HL-60/S4 treated with phorbol 12-myristate 13-acetate at 8.2 ng/mL for 4 days and 3 days (cell line): Measurements from ENCODE around the gene TCF7L1.

Experiments
- in situ Hi-C: fragments of 300-500 bp; cut with MboI; formaldehyde crosslinking; loops from 2 replicates; pipeline ENCODE4 v1.15.0; 2022; ENCODE audit warnings: low sequenced_read_pairs

TCF7L1 gene

DNA sequence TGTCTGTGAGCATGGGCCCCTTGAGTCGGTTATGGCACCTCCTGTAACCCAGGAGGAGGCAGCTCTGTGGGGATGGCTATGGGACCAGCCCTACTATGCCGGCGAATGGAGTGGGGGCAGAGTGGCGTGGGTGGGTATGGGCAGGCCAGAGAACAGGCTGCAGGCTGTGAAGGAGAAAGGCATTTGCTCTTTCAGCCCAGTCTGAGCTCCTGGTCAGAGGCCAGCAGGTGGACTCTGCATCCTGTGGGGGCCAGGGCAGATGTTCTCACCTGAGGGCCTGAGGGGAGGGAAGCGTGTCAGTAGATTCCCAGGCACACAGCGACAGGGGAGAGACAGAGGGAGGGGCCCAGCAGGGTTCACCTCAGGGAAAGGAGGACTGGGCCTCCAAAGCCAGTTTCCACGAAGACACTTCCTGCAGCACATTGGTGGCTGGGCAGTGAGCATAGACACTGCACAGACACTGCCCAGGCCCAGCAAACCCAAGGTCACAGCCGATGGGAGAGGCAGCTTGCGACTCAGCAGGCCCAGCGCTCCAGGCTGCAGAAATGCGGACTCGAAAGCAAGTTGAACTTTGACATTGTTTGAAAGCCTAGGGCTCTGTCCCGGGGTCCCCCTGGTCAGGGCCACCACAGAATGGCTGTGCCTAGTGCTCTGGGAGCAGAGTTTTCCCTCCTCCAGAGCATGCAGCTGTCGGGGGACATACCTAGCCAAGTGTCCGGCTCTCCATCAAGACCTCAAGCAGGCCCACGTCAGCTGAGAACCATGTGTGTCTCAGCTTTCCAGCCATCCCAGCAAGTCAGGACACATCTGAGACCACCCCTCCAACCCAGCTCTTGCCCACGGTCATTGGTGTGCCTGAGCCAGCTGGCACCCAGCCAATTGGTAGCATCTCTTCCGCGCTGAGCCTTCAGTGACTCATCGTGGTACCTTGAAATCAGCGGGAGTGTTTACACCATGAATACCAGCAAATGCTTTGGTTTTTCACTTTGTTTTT is 140.8 kb downstream of the TCF7L1 start:
- in situ Hi-C loops: loop anchor here (25.0 kb wide), 1 partner anchor 787 kb away; no protein-coding TSS in a partner anchor

DNA sequence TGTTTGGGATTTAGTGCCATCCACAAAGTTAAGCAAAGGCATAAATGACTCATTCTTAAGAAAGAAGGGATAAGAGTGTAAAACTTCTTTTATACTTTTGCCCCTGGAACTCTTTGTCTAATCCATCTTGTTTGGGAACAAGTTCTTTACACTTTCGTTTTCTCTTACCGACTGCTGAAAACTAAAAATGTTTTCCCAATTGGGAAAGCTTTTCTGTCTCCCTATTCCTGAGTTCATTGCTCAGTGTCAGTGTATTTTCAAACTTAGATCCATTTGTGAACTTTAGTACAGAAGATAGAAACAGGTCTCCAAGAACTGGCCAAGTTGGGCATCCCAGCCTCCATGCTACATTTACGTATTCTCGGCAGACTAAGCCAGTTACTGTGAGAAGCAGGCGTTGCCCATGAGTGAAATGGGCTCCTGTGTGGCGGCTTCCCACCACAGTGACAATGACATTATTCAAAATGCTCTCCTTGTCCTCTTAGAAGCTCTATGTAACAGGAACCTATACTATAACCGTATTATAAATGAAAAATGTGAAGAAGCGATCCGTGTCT is 142.9 kb downstream of the TCF7L1 start:
- in situ Hi-C loops: loop anchor here (25.0 kb wide), 1 partner anchor 214 kb away; no protein-coding TSS in a partner anchor

GRCh38 chr2:85276571-85277118 is 143.5 kb downstream of the TCF7L1 start:
- in situ Hi-C loops: loop anchor here (25.0 kb wide), 1 partner anchor 214 kb away; no protein-coding TSS in a partner anchor

DNA sequence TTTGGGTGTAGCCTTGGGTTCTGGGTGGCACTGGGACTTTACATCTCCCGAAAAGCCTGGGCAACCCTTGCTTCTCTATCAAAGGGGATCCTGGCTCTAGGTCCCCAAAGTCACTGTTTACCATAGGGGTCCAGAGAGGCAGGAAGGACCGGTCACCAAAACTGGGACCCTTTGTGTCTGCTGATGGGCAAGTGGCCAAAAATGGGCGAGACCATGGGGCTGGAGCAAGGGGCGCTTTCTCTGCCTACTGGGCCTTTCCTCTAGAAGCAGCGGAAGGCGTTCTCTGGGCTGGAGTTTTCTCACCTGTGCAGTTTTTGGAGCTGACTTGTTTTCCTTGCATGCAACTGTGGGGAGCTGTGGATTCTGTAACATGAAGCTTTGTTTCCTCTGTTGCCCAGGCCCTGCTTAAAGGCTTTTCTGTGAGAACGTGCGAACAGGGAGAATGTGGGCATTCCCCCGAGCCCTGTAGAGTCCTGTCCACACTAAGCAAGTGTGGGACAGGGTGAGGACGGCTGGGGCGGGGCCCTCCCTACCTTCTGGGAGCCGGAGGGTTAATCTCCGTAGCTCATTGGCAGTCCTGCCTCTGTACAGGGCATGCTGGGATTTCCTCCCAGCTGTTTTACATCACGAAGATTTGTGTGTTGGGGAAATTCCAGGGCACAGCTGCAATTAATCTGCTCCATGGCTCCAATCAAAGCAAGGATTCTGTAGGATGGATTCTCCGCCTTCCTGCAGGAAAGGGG is 144.4 kb downstream of the TCF7L1 start:
- in situ Hi-C loops: loop anchor here (25.0 kb wide), 1 partner anchor 215 kb away; no protein-coding TSS in a partner anchor

DNA sequence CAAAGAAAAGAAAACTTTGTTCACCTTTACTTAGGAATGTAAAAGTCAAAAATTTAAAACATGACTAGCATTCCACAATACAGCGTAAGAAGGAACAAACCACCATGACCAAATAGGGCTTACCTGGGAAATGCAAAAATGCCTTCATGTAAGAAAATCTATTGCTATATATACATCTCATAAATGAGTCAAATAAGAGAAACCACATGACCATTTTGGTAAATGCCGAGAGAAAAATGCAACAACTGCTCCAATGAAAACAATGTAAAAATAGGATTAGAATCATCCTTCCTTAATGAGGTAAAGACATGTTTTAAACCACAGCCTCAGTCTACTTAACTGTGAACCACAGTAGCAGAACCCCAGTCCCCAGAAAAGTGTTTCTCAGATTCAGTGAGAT is 145.2 kb downstream of the TCF7L1 start:
- in situ Hi-C loops: loop anchor here (25.0 kb wide), 1 partner anchor 216 kb away; no protein-coding TSS in a partner anchor

GRCh38 chr2:85281553-85281952 is 148.4 kb downstream of the TCF7L1 start:
- in situ Hi-C loops: loop anchor here (25.0 kb wide), 1 partner anchor 219 kb away; no protein-coding TSS in a partner anchor

DNA sequence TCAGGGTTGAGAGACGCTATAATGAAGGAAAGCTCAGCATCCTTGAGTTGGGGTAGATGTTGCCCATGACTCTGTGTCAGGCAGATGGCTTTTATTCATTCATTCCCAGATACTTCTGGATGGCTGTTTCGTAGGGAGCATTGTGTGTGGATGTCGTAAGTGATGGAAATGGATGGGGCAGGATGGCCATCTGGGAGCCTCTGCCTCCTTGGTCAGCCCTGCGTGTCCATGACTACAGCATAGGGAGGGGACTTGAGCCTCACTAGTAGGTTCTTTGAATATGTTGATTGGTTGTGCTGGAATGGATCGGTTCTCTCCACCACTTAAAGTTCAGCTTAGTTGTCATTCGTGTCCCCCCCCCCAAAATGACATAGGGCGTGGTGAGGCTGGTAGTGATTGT is 149.7 kb downstream of the TCF7L1 start:
- in situ Hi-C loops: loop anchor here (25.0 kb wide), 1 partner anchor 221 kb away; no protein-coding TSS in a partner anchor

- in situ Hi-C loops: loop anchor here (25.0 kb wide), 1 partner anchor 221 kb away; no protein-coding TSS in a partner anchor
Observed at GRCh38 chr2:85283641-85284040, 150.4 kb downstream of the TCF7L1 start.

DNA sequence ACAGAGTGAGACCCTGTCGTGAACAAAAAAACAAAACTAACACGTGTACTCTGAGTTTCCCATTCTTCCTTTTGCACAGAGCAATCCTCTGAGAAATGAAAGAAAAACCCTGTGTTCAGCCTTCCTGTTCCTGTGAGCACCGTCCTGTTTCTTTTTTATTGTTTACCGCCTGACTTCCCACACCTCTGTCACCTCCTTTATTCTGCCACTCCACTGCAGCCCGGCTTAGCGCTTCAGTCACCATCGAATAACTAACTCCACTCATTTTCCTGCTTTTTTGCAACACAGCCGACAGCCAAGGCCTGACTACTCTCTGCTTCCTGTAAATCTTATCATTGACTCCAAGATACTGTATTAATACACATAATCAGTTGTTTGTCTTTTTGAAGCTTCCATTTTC is 153.7 kb downstream of the TCF7L1 start:
- in situ Hi-C loops: loop anchor here (25.0 kb wide), 1 partner anchor 225 kb away; no protein-coding TSS in a partner anchor

- in situ Hi-C loops: loop anchor here (25.0 kb wide), 1 partner anchor 225 kb away; no protein-coding TSS in a partner anchor
Observed at GRCh38 chr2:85287721-85288120, 154.5 kb downstream of the TCF7L1 start.

DNA sequence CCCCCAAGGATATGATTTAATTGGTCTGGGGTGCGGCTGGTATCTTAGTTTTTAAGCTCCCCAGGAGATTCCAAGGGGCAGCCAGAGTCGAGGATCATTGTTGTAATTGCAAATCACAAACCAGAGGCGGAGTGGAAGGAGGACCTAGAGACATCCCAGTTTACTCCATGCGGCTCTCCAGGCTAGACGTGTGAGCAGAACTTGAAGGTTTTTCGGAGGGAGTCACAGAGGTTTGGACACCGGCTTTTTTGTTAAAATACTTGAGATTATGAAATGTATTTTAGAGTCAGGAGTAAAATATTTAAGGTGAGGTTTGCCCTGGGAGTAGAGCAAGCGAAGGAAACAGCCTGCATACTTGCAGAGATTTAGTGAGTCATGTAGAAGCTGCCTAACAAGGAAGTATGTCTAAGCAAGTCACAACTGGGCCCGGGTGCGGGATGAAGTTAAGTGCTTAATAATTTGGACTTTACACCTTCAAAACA is 155.1 kb downstream of the TCF7L1 start:
- in situ Hi-C loops: loop anchor here (25.0 kb wide), 1 partner anchor 226 kb away; no protein-coding TSS in a partner anchor

DNA sequence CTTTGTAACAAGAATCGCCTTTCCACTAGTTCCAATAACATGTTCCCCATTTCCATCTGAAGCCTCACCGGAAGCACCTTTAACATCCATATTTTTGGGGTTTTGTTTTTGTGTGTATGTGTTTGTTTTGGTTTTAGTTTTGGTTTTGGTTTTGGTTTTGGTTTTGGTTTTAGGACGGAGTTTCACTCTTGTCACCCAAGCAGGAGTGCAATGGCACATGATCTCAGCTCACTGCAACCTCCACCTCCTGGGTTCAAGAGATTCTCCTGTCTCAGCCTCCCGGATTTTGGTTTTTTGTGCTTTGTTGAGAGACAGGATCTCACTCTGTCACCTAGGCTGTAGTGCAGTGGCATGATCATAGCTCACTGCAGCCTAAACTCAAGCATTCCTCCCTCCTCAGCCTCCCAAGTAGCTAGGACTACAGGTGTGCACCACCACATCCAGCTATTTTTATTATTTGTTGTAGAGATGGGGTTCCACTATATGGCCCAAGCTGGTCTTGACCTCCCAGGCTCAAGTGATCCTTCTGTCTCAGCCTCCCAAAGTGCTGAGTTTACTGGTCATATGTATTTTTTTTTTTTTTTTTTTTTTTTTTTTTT is 158.3 kb downstream of the TCF7L1 start:
- in situ Hi-C loops: loop anchor here (25.0 kb wide), 1 partner anchor 229 kb away; no protein-coding TSS in a partner anchor

DNA sequence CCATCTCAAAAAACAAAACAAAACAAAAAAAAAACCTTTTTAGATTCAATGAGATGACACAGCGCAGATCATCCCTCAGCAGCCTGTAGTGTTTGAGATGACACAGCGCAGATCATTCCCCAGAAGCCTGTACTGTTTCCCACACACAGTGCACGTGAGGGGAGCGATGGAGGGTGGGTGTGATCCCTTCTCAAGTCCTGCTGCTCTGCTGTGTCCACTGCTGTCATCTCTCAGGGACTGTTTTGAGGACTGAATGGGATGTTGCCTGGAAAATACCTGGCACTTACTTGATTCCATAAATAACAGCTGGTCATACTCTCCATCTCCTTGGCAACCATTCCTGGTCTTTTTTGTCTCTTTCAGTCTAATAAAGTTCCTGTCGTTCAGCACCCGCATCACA is 168.9 kb downstream of the TCF7L1 start:
- in situ Hi-C loops: loop anchor here (25.0 kb wide), 1 partner anchor 365 kb away; no protein-coding TSS in a partner anchor

- in situ Hi-C loops: loop anchor here (25.0 kb wide), 1 partner anchor 367 kb away; no protein-coding TSS in a partner anchor
Observed at GRCh38 chr2:85303780-85304531, 170.8 kb downstream of the TCF7L1 start.

DNA sequence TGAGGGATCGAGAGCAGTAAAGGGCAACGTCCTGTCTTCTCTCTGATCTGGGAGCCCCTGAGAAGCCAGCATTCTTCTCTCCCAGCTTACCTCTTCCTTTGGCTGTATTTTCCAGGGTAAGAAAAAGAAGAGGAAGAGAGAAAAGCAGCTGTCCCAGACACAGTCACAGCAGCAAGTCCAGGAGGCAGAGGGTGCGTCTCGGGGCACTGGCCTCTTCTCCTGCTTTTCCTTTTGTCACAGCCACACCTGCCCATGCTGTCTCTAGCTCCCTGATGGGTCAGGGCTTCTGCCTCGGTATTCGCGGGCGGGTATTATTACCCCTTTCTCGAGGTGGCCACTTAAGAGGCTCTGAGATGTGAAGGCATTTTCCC is 174.3 kb downstream of the TCF7L1 start:
- in situ Hi-C loops: loop anchor here (25.0 kb wide), 1 partner anchor 370 kb away; no protein-coding TSS in a partner anchor

- in situ Hi-C loops: loop anchor here (25.0 kb wide), 1 partner anchor 371 kb away; no protein-coding TSS in a partner anchor
Observed at GRCh38 chr2:85308201-85308600, 175.0 kb downstream of the TCF7L1 start.

DNA sequence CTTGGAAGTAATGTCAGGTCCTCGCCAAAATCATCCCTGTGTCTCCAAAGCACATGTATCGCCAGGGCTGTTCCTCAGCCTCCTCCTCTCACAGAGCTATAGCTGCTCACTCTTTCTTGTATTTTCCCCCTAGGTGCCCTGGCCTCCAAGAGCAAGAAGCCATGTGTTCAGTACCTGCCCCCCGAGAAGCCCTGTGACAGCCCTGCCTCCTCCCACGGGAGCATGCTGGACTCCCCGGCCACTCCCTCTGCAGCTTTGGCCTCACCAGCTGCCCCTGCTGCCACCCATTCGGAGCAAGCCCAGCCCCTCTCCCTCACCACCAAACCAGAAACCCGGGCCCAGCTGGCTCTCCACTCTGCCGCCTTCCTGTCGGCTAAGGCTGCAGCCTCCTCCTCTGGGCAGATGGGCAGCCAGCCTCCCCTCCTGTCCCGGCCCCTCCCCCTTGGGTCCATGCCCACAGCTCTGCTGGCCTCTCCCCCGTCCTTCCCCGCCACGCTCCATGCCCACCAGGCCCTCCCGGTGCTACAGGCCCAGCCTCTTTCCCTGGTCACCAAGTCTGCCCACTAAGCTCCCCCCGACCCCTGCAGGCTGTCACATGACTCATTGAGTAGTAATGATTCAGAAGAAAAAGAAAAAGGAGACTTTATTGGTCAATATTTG is 175.8 kb downstream of the TCF7L1 start:
- in situ Hi-C loops: loop anchor here (25.0 kb wide), 1 partner anchor 372 kb away; no protein-coding TSS in a partner anchor

GRCh38 chr2:85309699-85310321 is 176.6 kb downstream of the TCF7L1 start:
- in situ Hi-C loops: loop anchor here (25.0 kb wide), 1 partner anchor 373 kb away; no protein-coding TSS in a partner anchor
